ENCODE results near the gene BLZF1.
"Not testable (repeated sequence)": the region's sequence is repeated elsewhere in the genome, so short reads cannot be mapped to it uniquely, and the experiment has no call there.

The BLZF1 gene

GRCh38 chr1:169367686-169368405 is at the start of gene BLZF1, which contains the start of gene NME7:
Gene BLZF1 (plus strand): TSS chr1:169368195. CDS start chr1:169369523, 1,328 bp downstream.
Gene NME7 (minus strand): TSS chr1:169367797. CDS start chr1:169367710, 87 bp downstream.
- DNase-seq: peak; percentile 97

- DNase-seq: no peak
Measured at GRCh38 chr1:169318536-169319244, 49.3 kb upstream of the BLZF1 start.

GRCh38 chr1:169321539-169321938 is 46.5 kb upstream of the BLZF1 start:
- DNase-seq: peak; percentile 10

GRCh38 chr1:169322138-169322537 is 45.9 kb upstream of the BLZF1 start:
- DNase-seq: no peak

- DNase-seq: no peak
Measured at GRCh38 chr1:169325117-169325516, 42.9 kb upstream of the BLZF1 start.

- no peak for DNase-seq
Measured at GRCh38 chr1:169326261-169326955, 41.6 kb upstream of the BLZF1 start.

- no peak for DNase-seq
Measured at GRCh38 chr1:169326956-169327268, 41.1 kb upstream of the BLZF1 start.

- no peak for DNase-seq
Measured at GRCh38 chr1:169327875-169328274, 40.1 kb upstream of the BLZF1 start.

- no peak for DNase-seq
Measured at GRCh38 chr1:169329383-169329782, 38.6 kb upstream of the BLZF1 start.

- no peak for DNase-seq
Measured at GRCh38 chr1:169330927-169331326, 37.1 kb upstream of the BLZF1 start.

- not testable (repeated sequence) for DNase-seq
Measured at GRCh38 chr1:169334727-169335126, 33.3 kb upstream of the BLZF1 start.

GRCh38 chr1:169336947-169337715 is 30.9 kb upstream of the BLZF1 start:
- DNase-seq: not testable (repeated sequence)

- no peak for DNase-seq
Measured at GRCh38 chr1:169338617-169339016, 29.4 kb upstream of the BLZF1 start.

- DNase-seq: no peak
Measured at GRCh38 chr1:169339773-169340172, 28.2 kb upstream of the BLZF1 start.

- DNase-seq: no peak
Measured at GRCh38 chr1:169340882-169341281, 27.1 kb upstream of the BLZF1 start.

- not testable (repeated sequence) for DNase-seq
Measured at GRCh38 chr1:169342096-169342495, 25.9 kb upstream of the BLZF1 start.

GRCh38 chr1:169345511-169345910 is 22.5 kb upstream of the BLZF1 start:
- DNase-seq: no peak

- no peak for DNase-seq
Measured at GRCh38 chr1:169346036-169346589, 21.9 kb upstream of the BLZF1 start.

- no peak for DNase-seq
Measured at GRCh38 chr1:169347688-169348382, 20.2 kb upstream of the BLZF1 start.

GRCh38 chr1:169348383-169349036 is 19.5 kb upstream of the BLZF1 start:
- peak; percentile 71 for DNase-seq

- DNase-seq: no peak
Measured at GRCh38 chr1:169360415-169360814, 7.6 kb upstream of the BLZF1 start.

- no peak for DNase-seq
Measured at GRCh38 chr1:169361281-169361680, 6.7 kb upstream of the BLZF1 start.
